H9 (cell line): ENCODE results near the gene CRYGC. TPM values are rescaled to one million over a fixed set of nuclear protein-coding genes. Genes with fewer than 3 reads are reported as not detected.

ENCODE experiments used
- DNase-seq: peaks from one replicate; pipeline ENCODE4 v3.0.0-alpha.2; 2017
- H2AFZ ChIP-seq: one replicate; pipeline ENCODE4 v1.6.1; 2013; ENCODE audit warnings: mild to moderate bottlenecking, low read length, control low read depth, moderate library complexity
- H2AK5ac ChIP-seq: 2 replicates; pipeline ENCODE4 v1.6.1; 2013; ENCODE audit warnings: low read length, control low read depth, mixed read lengths; ENCODE audit not compliant: insufficient read length
- H2BK120ac ChIP-seq: one replicate; pipeline ENCODE4 v1.6.1; 2013; ENCODE audit warnings: low read depth, mild to moderate bottlenecking, low read length, control low read depth, inconsistent platforms; ENCODE audit not compliant: poor library complexity, severe bottlenecking
- H2BK12ac ChIP-seq: 2 replicates; pipeline ENCODE4 v1.6.1; 2013; ENCODE audit warnings: low read length, control low read depth, mixed read lengths, low read depth; ENCODE audit not compliant: insufficient read length
- H2BK15ac ChIP-seq: 2 replicates; pipeline ENCODE4 v1.6.1; 2013; ENCODE audit warnings: low read depth, low read length, control low read depth
- H2BK20ac ChIP-seq: one replicate; pipeline ENCODE4 v1.6.1; 2013; ENCODE audit warnings: low read depth, mild to moderate bottlenecking, low read length, control low read depth, inconsistent platforms; ENCODE audit not compliant: poor library complexity, severe bottlenecking
- H2BK5ac ChIP-seq: 2 replicates; pipeline ENCODE4 v1.6.1; 2013; ENCODE audit warnings: low read length, control low read depth, mixed read lengths; ENCODE audit not compliant: insufficient read length
- H3K14ac ChIP-seq: 2 replicates; pipeline ENCODE4 v1.6.1; 2013; ENCODE audit warnings: low read length, control low read depth; ENCODE audit not compliant: insufficient read depth
- H3K18ac ChIP-seq: 2 replicates; pipeline ENCODE4 v1.6.1; 2013; ENCODE audit warnings: low read depth, mild to moderate bottlenecking, mixed read lengths, low read length, control low read depth; ENCODE audit not compliant: insufficient read length
- H3K23ac ChIP-seq: 2 replicates; pipeline ENCODE4 v1.6.1; 2013; ENCODE audit warnings: low read length, control low read depth, mixed read lengths, low read depth; ENCODE audit not compliant: insufficient read length
- H3K23me2 ChIP-seq: 2 replicates; pipeline ENCODE4 v1.6.1; 2013; ENCODE audit warnings: low read depth, mild to moderate bottlenecking, mixed read lengths, low read length, control low read depth; ENCODE audit not compliant: insufficient read length, poor library complexity, severe bottlenecking
- H3K27ac ChIP-seq: 2 replicates; pipeline ENCODE4 v1.5.1; 2013; ENCODE audit warnings: low read length, control low read depth, mixed read lengths, low read depth; ENCODE audit not compliant: insufficient read length
- H3K27me3 ChIP-seq: 2 replicates; pipeline ENCODE4 v1.6.1; 2013; ENCODE audit warnings: low read length, control low read depth, inconsistent platforms; ENCODE audit not compliant: insufficient read depth
- H3K4ac ChIP-seq: 2 replicates; pipeline ENCODE4 v1.6.1; 2013; ENCODE audit warnings: low read depth, mild to moderate bottlenecking, control low read depth, inconsistent platforms, low read length, moderate library complexity
- H3K4me1 ChIP-seq: 2 replicates; pipeline ENCODE4 v1.6.1; 2013; ENCODE audit warnings: low read length, control low read depth, inconsistent platforms; ENCODE audit not compliant: insufficient read depth
- H3K4me2 ChIP-seq: 2 replicates; pipeline ENCODE4 v1.6.1; 2013; ENCODE audit warnings: low read length, control low read depth, mixed read lengths; ENCODE audit not compliant: insufficient read length, insufficient read depth
- H3K56ac ChIP-seq: 2 replicates; pipeline ENCODE4 v1.6.1; 2013; ENCODE audit warnings: low read depth, mild to moderate bottlenecking, mixed read lengths, low read length, control low read depth; ENCODE audit not compliant: insufficient read length
- H3K79me1 ChIP-seq: 2 replicates; pipeline ENCODE4 v1.6.1; 2013; ENCODE audit warnings: low read depth, mild to moderate bottlenecking, moderate library complexity, low read length, control low read depth, inconsistent platforms; ENCODE audit not compliant: insufficient read depth, poor library complexity, severe bottlenecking
- H3K79me2 ChIP-seq: 2 replicates; pipeline ENCODE4 v1.6.1; 2013; ENCODE audit warnings: low read length, control low read depth, inconsistent platforms; ENCODE audit not compliant: insufficient read depth
- H3K9ac ChIP-seq: 2 replicates; pipeline ENCODE4 v1.6.1; 2013; ENCODE audit warnings: low read length, control low read depth, mixed read lengths; ENCODE audit not compliant: insufficient read length; ENCODE audit errors: extremely low read depth
- H3K9me3 ChIP-seq: one replicate; pipeline ENCODE4 v1.6.1; 2013; ENCODE audit warnings: low read depth, low read length, inconsistent platforms; ENCODE audit not compliant: control insufficient read depth
- H3T11ph ChIP-seq: one replicate; pipeline ENCODE4 v1.6.1; 2013; ENCODE audit warnings: mild to moderate bottlenecking, low read length, control low read depth, inconsistent platforms
- H4K20me1 ChIP-seq: one replicate; pipeline ENCODE4 v1.6.1; 2013; ENCODE audit not compliant: control insufficient read depth, insufficient read length, insufficient read depth
- H4K5ac ChIP-seq: 2 replicates; pipeline ENCODE4 v1.6.1; 2013; ENCODE audit warnings: low read depth, mild to moderate bottlenecking, mixed read lengths, low read length, control low read depth; ENCODE audit not compliant: insufficient read length
- H4K8ac ChIP-seq: replicated peaks from 2 replicates; pipeline ENCODE4 v1.6.1; 2013; ENCODE audit warnings: low read length, control low read depth, mixed read lengths, low read depth; ENCODE audit not compliant: insufficient read length
- H4K91ac ChIP-seq: 2 replicates; pipeline ENCODE4 v1.6.1; 2013; ENCODE audit warnings: low read depth, mild to moderate bottlenecking, moderate library complexity, mixed read lengths, low read length, control low read depth; ENCODE audit not compliant: insufficient read length
- H3K27ac Mint-ChIP-seq, 3 experiments: 2 replicates in 2 of 3; 3 replicates in 1 of 3; pipeline ENCODE4 v1.8.0; 2020 to 2021; ENCODE audit warnings: mixed read lengths in 3 of 3, mild to moderate bottlenecking in 1 of 3, moderate library complexity in 1 of 3
- H3K27me3 Mint-ChIP-seq: 2 replicates; pipeline ENCODE4 v1.8.0; 2021; ENCODE audit warnings: low read depth, mild to moderate bottlenecking, moderate library complexity, mixed read lengths
- H3K36me3 Mint-ChIP-seq, 3 experiments: 2 replicates in 2 of 3; 3 replicates in 1 of 3; pipeline ENCODE4 v1.8.0; 2020 to 2021; ENCODE audit warnings: low read depth in 3 of 3, mixed read lengths in 3 of 3; ENCODE audit not compliant: insufficient read depth in 1 of 3
- H3K4me1 Mint-ChIP-seq, 2 experiments: 2 replicates each; pipeline ENCODE4 v1.8.0; 2020; ENCODE audit warnings: mixed read lengths in 2 of 2
- H3K4me3 Mint-ChIP-seq, 2 experiments: 2 replicates in 1 of 2; 3 replicates in 1 of 2; pipeline ENCODE4 v1.8.0; 2020 to 2021; ENCODE audit warnings: mild to moderate bottlenecking in 2 of 2, mixed read lengths in 2 of 2, moderate library complexity in 1 of 2
- H3K9me3 Mint-ChIP-seq, 2 experiments: 2 replicates in 1 of 2; 3 replicates in 1 of 2; pipeline ENCODE4 v1.8.0; 2020; ENCODE audit warnings: mild to moderate bottlenecking in 2 of 2, mixed read lengths in 2 of 2, moderate library complexity in 1 of 2
- CTCF ChIP-seq: fragments of 200-600 bp; sonication (generic); conservative IDR thresholded peaks from 3 replicates; pipeline ENCODE4 v1.8.0; 2021; ENCODE audit warnings: antibody characterized with exemption, mild to moderate bottlenecking
- WGBS: extraction: QIAGEN DNeasy Blood & Tissue Kit; methylation state at CpG from one replicate; pipeline ENCODE4 v1.1.7; 2013; ENCODE audit warnings: missing lambda C conversion rate, low lambda C conversion rate, mixed read lengths; ENCODE audit not compliant: insufficient read length; ENCODE audit errors: extremely low coverage; 5-methylcytosine and 5-hydroxymethylcytosine counted together
- total RNA-seq: library from RNA; stranded (reverse); gene quantifications from 2 replicates; pipeline ENCODE4 v1.2.1, GENCODE V29; 2021

CRYGC gene
- total RNA-seq, 1 experiment from 2014 or later = not detected

- Histone ChIP-seq H4K8ac (no peak within 1 kb of the TSS), H3K23ac (no peak within 1 kb of the TSS), H3K4ac (no peak within 1 kb of the TSS), H2AK5ac (no peak within 1 kb of the TSS), H3K56ac (no peak within 1 kb of the TSS), H2BK20ac (no peak within 1 kb of the TSS), H2AFZ (no peak within 1 kb of the TSS), H3K27ac (no peak within 1 kb of the TSS), H4K5ac (no peak within 1 kb of the TSS), H3K23me2 (no peaks in the 10 kb centered on the region), H3K4me2 (no peak within 1 kb of the TSS), H2BK5ac (no peak within 1 kb of the TSS), H3K79me1 (no peaks in the 10 kb centered on the region), H3K27me3 (no peaks in the 10 kb centered on the region), H3T11ph (no peak within 1 kb of the TSS), H3K4me1 (peaks cover 2% of the 10 kb centered on the region), H3K9me3 (no peaks in the 10 kb centered on the region), H3K79me2 (no peaks in the 10 kb centered on the region), H4K91ac (no peak within 1 kb of the TSS), H3K9ac (no peak within 1 kb of the TSS), H3K18ac (no peak within 1 kb of the TSS), H4K20me1 (no peaks in the 10 kb centered on the region), H2BK15ac (no peak within 1 kb of the TSS), H2BK120ac (no peak within 1 kb of the TSS), H3K14ac (no peak within 1 kb of the TSS), H2BK12ac (no peak within 1 kb of the TSS)
- peaks cover 6 to 9% of the 10 kb centered on the region in 2 experiments; a peak in 3 of 5 replicates for H3K9me3 Mint-ChIP-seq
- DNase-seq = no peak
- H3K4me1 Mint-ChIP-seq = peaks cover 26 to 31% of the 10 kb centered on the region in 2 experiments
- no CpG with 5 or more reads among the region's 6 CpGs for WGBS
- H3K27ac Mint-ChIP-seq = peak within 1 kb of the TSS in 1 of 3 experiments; percentile 7; a peak in 2 of 7 replicates
- no peak within 1 kb of the TSS for H3K4me3 Mint-ChIP-seq
- no peak for TF ChIP-seq CTCF
- peaks cover 0 to 3% (median 2%) of the 10 kb centered on the region in 3 experiments; a peak in 2 of 7 replicates for H3K36me3 Mint-ChIP-seq
- H3K27me3 Mint-ChIP-seq = no peaks in the 10 kb centered on the region
These were observed 16.4 kb upstream of the CRYGC start, which contains the start of gene CRYGB for GRCh38 chr2:208146006-208146405. Gene CRYGB (minus strand): TSS chr2:208146158. CDS start chr2:208146120, 38 bp downstream.
